CD4-positive, alpha-beta T cell treated with Interleukin-17A for 4 hours (primary cell): ENCODE measurements around the gene TRAF5.

Source experiments
- DNase-seq: peaks from one replicate; pipeline ENCODE4 v3.0.0-alpha.2; 2020; ENCODE audit warnings: mixed read lengths

TRAF5 gene

DNA sequence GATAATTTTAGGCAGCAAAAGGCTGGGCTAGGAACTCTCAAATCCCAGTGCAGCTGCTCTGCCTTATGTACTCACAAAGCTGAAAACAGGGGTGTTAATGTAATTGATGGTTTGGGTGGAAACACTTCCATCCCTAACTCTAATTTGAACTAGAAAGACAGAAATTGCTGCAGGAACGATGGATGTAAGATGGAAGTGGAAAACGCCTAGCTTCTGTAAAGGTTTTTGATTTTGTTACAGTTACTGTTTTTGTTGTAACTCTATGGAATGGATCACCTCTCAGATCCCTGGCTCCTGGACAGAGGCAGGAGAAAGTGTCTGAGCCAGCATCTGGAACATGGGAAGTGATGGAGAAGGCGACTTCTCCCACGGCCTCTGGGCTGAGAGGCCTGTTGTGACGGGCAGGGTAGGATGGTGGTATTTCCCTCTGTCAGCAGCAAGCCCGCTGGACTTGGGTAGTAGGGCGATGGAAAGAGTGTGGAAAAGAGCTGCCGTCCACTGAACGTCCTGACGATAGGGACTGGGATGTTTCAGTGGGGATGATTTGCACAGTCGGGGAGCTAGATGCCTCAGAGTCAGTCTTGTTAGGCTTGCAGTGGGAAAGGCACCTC, 1.6 kb downstream of the TRAF5 start:
- DNase-seq = no peak

DNA sequence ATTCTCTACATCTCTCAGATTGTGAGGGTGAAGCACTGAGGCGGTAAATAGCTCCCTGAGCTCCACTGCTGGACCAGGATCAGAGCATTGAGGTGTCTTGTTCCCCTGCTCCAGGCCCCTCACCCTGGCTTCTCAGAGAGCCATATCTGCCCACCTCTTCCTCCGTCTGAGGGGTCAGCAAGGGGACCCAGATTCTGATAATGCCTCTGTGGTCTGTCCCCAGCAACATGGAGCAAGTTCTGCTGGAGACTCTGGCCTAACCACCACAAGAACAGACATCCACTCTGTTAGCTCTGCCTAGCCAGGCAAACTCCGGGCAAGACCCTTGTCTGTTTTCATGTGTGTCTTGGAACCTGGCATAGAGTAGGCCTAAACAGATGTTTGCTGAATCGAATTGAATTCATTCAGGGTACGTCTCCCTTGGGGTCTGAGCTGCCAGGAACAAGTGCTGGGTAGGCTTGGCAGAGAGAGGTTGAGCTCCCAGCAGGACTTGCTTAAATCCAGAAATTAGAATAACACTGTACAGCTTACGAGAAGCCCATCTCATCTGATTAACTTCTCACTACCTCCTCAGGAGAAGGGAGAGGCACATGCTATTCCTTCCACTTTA, 2.3 kb downstream of the TRAF5 start:
- no peak for DNase-seq

DNA sequence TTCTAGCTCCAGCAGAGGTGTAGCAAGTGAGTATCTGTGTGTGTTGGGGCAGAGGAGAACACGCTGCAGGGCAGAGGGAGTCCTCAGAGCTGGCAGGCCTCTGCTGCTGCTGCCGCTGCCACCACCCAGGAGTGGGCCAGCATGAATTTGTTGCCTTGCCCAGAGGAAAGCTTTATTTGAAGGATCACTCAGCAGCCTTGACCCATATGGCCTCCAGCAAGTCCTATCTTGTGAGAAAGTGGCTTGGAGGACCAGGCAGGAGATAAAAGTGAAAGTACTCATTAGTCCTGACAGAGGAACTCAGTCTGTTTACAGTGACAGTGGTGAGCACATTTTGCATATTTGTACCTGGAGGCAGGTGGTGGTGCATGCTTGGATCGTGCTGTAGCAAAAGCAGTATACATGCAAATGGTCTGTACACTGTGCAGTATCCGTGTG, 3.1 kb downstream of the TRAF5 start:
- peak; percentile 42 for DNase-seq

DNA sequence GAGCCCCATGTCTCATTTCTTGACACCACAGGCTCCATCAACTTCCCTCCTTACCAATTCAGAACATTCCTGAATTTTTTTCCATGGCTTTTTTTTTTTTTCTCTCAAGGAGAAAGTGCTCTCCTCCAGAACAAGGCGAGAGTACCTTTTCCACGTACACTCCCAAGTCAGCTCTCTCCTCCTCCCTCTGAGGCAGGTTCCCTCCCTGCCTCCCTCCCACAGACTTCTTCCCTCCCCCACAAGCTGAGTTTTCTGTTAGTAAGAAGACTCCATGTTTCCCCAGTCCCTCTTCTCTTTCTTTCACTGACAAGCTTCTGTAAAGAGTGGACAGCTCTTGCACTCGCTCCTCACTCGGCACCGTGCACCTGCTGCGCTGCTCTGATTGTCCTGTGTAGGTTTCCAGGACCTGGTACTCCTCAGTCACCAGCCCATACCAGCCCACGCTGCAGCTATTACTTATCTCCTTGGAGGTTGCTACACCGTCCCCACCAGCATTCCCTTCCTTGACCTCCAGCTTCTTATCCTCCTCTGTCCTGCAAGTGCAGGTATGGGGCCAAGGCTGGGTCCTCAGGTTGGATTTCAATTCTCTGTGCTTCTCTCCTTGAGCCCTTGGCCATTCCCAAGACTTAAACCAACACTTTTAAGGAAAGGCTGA, 3.8 kb downstream of the TRAF5 start:
- DNase-seq = no peak

DNA sequence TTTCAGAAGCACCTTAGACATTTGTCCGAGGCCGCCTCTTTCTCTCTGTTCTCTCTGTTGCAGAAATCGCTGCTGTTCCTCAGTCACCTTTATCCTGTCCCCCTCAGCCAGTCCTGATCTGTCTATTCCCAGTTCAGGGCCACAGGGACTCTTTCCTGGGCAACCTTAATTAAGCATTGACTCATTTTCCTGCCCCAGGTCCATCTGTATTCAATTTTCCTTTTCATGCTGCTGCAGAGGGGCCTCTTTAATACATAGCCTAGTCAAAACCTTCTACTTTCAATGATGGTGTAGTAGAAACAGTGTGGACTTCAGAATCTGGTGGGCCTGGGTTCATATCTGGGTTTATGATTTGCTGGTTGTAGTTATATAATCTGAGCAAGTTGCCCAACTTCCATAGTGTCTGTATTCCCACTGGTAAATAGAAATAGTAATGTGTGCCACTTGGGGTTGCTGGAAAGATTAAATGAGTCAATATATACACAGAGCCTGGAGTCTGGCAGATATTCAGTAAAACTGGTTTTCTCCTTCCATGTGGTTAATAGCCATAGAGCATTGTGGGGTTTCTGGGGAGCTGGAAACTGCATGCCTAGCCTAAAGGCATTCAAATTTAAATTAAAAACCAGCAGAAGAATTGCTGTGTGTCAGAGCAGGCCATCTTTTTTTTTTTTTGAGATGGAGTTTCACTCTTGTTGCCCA, 4.5 kb downstream of the TRAF5 start:
- DNase-seq = no peak

DNA sequence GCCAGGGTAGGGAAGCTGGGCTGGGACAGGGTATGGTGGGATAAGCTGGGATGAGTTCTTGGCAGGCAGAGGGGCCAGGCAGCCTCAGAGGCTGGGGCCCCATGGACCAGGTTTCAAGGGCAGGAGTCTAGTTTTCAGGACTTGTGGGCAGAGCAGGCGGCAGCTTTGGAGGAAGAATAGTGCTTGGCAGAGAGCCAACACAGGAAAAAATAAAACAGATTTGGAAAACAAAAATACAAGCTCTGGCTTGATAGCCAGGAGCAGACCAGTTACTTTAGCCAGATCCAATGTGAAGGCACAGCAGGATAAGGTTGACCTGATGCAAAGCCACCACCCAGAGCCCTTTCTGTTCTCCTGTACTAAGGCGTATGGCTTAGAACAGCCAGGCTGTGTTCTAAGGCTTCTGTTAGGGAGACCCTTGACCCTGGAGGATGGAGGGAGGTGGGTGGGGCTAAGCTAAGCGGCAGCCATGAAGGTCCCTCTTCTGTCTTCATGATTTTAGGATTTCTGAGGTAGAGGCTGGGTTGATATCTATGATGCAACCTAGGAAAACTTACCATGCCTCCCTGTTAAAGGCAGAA, 5.5 kb downstream of the TRAF5 start:
- DNase-seq = no peak

DNA sequence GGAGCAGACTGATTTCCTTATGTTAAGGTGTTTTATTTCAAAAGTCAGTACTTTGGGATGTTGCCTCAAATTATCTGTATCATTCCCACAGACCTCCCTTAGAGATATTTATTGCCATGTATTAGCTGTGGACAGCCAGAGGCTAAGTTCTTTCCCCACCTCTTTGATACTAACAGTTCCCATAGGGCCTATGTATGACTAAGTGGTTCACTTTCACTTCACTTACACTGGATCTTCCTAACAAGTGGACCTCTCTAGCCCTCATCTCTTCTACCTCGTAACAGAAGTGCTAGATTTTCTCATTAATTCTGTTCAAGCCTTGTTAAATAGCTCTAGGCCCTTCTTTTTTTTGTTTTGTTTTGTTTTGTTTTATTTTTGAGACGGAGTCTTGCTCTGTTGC, 6.2 kb downstream of the TRAF5 start:
- DNase-seq = no peak

DNA sequence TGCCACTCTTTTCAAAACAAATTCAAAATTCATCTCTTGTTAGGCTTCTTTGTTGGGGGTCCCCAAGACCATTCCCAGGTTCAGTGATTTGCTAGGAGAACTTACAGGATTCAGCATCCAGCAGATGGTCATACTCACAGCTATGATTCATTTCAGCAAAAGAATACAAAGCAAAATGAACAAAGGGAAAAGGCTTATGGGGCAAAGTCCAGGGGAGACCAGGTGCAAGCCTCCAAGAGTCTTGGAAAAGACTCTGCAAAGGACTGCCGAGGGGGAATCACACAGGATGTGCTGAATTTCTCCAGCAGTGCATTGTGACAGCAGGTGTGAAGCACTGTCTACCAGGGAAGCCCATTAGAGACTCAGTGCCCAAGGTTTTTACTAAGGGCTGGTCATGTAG, 7.3 kb downstream of the TRAF5 start:
- no peak for DNase-seq

DNA sequence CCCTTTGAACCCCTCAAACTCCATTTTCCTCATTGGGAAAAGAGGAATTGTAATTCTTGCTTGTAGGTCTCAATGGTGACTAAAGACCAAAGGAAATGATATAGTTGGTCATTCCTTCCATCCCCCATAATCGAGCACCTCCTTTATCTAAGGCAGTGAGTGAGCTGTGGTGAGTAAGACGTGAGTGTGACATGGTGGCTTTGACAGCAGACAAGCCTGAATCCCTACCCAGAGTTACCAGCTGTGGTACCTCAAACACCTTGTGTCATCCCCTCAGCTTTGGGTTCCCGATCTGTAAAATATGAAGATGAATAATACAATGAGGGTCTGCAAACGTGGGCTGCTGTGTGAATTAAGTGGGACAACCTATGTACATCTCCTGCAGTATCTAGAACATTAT, 8.4 kb downstream of the TRAF5 start:
- peak; percentile 28 for DNase-seq

DNA sequence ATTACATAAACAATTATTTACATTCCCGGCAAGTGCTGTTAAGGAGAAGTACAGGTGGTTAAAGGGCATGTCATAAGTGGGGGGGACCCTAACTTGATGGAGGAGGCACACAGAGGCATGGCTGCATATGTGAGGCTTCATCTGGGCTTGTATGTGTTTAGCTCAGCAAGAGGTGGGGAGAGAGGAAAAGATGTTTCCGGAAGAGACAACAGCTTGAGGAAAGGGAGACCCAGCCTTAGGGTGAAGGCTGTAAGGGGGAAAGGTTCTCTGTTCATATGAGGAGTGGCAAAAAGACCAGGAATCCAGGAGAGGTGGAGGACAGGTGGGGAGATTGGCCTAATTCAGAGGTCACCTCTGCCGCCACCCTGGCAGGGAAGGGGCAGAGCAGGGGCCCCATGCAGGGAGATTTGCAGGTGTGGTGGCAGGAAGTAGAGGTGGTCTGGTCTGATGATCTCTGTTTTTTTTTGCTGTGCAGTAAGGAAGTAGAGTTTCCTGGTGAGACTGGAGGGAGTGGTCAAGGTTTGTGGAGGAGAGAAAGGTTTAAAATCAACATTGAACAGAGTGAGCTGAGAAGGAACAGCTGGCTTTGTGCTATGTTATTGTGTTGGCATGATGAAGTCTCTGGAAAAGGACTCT, 9.0 kb downstream of the TRAF5 start:
- peak; percentile 31 for DNase-seq

DNA sequence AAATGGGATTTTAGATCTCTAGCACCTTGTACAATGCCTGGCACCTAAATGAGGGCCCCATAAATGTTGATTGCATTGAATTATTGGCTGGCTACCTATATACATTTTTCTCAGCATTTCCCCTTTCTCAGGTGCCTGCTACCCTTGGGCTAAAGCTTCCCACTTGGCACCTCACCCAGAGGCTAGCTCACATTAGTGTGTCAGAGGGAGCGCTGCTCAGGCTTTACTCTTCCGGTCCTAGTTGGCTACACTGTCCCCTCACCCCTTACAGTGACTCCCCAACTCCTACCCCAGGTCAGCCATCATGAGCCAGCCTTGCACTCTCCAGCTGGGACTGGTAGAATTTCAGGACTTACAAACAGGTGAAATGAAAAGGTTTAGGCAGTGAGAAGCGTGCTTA, 9.5 kb downstream of the TRAF5 start:
- no peak for DNase-seq

DNA sequence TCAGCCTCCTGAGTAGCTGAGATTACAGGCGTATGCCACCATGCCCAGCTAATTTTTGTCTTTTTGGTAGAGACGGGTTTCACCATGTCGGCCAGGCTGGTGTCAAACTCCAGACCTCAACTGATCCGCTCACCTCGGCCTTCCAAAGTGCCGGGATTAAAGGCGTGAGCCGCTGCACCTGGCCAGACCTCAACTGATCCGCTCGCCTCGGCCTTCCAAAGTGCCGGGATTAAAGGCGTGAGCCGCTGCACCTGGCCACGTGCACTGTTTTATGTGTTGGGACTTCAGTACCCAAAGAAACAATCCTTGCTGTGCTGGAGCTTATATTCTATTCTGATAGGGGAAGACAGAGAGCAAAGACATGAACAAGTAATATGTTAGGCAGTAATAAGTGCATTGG, 10.1 kb downstream of the TRAF5 start:
- DNase-seq = no peak

DNA sequence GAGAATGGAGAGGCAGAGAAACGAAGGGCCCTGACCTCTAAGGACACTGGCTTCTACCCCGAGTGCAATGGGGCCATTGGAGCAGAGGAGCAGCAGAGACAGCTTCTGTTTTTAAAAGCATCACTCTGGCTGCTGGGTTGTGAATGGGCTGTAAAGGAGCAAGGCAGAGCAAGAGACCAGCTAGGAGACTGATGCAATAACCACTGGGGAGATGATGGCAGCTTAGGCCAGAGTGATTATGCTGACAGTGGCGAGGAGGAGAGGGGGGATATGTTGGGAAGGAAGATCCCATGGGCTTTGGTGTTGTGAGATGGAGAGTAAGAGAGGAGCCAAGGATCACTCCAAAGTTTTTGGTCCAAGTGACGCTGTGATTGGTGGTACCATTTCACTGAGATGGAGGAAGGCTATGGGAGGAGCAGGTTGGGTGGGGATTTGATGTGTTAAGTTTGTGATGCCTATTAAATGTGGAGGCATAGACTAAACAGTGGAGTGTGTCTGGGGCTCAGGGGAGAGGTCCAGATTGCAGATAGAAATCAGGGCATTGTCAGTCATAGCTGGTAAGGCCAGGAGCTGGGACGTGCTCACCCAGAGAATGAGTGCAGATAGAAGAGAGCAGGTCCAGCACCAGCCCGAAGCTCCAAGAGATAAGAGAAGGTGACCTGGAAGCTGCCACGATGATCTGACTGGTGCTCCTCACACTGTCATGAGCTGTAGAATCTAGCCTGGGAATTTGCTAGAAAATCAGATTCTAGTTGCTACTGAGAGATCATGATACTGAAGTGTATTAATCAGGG, 11.0 kb downstream of the TRAF5 start:
- DNase-seq = no peak

DNA sequence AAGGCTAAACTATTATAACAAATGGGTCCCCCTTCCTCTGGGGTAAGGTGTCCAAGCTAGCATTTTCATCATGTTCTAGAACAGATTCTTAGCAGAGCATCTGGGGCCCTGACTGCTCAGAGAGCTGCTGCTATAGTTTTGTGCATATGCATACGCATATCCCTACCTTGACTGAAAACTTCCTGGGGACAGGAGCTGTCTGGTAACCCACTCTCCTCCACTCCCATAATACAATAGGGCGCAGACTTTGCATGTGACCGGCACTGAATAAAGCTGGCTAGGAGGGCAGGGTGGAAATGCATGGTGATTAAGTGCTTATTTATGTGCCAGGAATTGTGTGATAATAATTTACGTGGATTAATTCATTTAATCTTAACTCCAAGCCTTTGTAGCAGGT, 11.6 kb downstream of the TRAF5 start:
- DNase-seq = no peak

DNA sequence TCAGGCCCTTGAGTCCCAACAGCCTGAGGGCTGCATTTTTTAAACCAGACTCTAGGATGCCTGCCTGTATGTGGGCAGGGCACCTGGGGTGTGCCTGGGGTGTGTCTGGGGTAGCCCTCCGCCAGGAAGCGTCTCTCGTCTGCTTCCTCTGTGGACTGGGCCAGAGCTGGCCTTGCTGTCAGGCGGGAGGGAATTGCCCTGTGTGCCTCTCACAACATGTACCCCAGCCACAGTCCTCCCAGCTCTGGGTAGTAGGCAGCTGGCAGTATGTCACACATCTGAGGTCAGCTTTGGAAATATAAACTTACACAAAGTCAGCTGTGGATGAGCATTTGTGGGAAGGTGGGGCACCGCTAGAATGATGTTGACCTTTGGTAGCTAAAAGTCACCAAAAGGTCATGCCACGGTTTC, 13.0 kb downstream of the TRAF5 start:
- DNase-seq = peak; percentile 25

DNA sequence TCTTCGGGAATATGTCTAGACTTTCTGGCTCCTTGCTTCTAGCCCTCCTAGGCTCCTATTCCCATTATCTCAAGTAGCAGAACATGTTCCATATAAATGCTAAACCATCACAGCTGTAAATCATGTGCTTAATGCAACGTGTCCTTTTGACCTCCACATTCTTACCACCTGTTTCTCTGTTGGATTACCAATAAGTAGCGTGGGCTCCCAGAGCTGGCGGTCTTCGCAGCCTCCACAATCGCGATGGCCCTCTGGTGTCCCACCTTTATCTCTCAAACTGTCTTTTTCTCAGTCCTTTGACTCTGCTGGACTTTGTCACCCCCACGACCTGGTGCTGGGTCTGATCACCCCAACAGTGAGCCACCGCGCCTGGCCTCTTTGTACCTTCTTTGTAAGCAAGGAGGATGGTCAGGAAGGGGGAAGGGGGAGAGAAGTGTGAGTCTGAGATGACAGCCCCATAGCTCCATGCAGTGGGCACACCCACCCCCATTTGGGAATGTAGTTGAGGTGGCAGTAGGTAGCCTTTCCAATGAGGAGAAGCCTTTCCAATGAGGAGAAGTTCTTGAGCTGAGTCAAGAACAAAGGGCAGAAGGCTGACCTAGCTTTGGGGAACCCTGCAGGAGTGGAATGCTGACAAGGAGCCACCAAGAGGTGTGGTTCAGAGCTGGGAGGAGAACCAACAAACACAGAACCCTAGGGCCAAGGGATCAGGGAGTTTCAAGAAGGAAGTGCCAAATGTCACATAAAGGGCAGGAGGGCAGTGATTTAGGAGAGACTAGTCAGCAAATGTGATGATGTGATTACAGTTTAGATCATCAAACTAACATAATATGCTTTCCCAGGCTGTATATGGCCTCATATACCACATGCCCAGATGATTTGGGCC, 14.2 kb downstream of the TRAF5 start:
- DNase-seq = no peak

DNA sequence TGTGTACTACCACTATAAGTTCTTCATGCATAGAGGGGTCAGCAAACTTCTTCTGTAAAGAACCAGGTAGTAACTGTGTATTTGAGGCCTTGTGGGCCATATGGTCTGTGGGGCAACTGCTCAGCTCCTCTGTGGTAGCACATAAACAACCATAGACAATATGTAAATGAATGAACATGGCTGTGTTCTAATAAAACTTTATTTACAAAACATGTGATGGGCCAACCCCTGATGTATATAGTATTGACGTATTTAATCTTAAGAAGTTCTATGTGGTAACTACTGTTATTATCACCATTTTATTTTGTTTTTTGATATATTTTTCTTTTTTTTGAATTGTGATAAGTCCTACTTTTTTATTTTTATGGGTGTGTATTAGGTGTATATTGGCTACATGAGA, 15.4 kb downstream of the TRAF5 start:
- DNase-seq = no peak

DNA sequence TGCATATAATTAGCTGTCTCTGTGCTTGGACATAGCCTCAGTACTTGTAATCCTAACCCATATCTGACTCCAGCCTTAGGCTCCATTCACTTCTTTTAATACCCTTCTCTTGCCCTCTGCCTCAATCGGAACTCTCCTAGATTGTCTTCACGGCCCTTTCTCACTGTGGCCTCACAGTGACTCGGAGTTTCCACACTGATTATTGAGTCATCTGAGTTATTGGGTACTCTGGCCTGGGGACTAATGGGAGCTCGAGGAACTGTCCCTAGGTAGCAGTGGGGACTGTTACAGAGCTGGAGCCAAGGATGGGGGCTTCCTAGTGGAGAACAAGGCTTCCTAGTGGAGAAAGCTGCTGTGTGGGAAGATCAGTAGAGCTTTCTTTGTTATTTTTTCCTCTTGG, 17.0 kb downstream of the TRAF5 start:
- DNase-seq = no peak

DNA sequence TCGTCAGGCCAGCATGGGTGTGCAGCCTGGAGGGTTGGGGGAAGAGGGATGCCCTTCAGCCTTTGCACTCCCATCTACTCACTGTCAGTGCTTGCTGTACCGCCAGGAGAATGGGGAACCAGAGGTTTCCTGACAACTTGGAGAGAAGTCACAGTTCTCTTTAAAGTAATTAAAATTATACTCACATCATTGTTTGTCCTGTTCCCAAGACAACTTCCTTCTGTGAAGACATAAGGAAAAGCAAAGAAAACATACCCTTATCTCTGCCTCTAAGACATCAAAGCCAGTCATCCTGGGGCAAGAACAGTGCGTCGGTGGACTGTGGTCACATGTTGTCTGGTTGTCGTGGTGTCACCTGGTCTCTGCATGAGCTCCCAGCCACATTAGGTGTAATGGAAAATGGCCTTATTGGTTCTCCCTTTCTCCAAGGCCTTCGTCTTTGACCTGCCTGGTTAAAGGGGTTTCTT, 17.6 kb downstream of the TRAF5 start:
- no peak for DNase-seq

DNA sequence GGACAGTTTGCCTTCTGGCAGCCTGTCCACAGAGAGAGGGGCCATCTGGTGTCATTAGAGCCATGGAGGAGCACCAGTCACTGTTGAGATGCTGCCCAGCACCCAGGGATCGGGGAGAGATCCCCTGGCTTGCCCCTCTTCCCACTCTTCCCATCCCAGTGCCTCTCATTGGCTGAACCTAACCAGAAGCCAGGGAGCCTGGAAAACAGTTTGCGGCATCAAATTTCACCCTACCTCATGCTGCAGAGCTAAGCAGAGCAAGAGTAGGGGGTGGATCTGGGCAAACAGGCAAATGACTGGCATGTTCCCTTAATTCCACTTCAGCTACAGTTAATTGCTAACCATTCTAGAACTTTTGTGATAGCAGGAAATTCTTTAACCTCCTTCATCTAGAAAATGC, 19.1 kb downstream of the TRAF5 start:
- no peak for DNase-seq
